ENCODE results near the gene GINS1.

DNA sequence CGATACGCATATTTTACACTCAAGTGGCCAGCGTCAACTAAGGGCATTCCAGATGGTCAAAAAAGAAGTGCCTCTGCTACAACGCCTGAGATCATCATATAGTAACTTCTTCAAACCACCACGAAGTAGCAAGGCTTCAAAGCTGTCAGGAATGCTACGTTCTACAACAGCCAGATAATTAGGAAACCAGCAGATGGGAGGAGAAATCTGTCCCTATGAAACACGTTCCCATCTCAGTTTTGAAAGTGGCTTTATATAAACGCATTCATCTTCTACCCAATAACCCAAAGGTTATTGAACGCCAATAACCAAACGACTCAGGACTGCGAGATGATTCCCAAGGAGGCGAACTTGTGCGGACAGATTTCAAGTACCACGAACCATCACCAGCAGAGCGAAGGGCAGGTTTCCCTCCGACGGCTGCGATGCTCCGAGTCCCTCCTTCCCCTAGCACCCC, 18.0 kb upstream of the GINS1 start:
- TF ChIP-seq SETDB1 (CRISPR knock-in tag; IDR thresholded peaks at IDR 0.05; ENCODE audit: borderline replicate concordance) (no peak), PRDM4 (CRISPR knock-in tag; IDR thresholded peaks at IDR 0.05; ENCODE audit: borderline replicate concordance) (no peak), FOXP4 (CRISPR knock-in tag; IDR thresholded peaks at IDR 0.05) (no peak), YY1 (IDR thresholded peaks at IDR 0.05; ENCODE audit: insufficient read depth, insufficient replicate concordance, low read depth, low read length) (no peak), PAXIP1 (CRISPR knock-in tag; conservative IDR thresholded peaks at IDR 0.05) (no peak), RNF219 (CRISPR knock-in tag; IDR thresholded peaks at IDR 0.05) (no peak)

Data from HepG2 (cell line).